Transverse colon (tissue), 4 donors: Measurements from ENCODE around the gene F2RL1.

ENCODE experiments used
- CTCF ChIP-seq, 5 experiments: fragments of 200-600 bp in 3 of 5; fragments of 450-650 bp in 2 of 5; sonication (generic) in 3 of 5; IDR thresholded peaks; 1 replicate in 2 of 5; 2 replicates in 3 of 5; pipeline ENCODE4 v1.5.1; 2016 to 2017; ENCODE audit warnings: antibody characterized with exemption in 5 of 5, inconsistent platforms in 3 of 5, mild to moderate bottlenecking in 2 of 5, moderate library complexity in 1 of 5
- EP300 ChIP-seq: sonication (generic); formaldehyde crosslinking; IDR thresholded peaks from one replicate; pipeline ENCODE4 v1.6.1; 2017; ENCODE audit warnings: antibody characterized with exemption, low read depth
- POLR2A ChIP-seq: fragments of 450-650 bp; IDR thresholded peaks from one replicate; pipeline ENCODE4 v1.6.1; 2016; ENCODE audit warnings: antibody characterized with exemption, mild to moderate bottlenecking, moderate library complexity
- POLR2AphosphoS5 ChIP-seq, 3 donors: sonication (generic); formaldehyde crosslinking; IDR thresholded peaks; one replicate each; pipeline ENCODE4 v1.6.1; 2016; ENCODE audit warnings: antibody characterized with exemption in 3 of 3

GRCh38 chr5:76863001-76863400 lies 44.2 kb downstream of the F2RL1 start:
- TF ChIP-seq POLR2A = no peak
- TF ChIP-seq CTCF (IDR thresholded peaks at IDR 0.05) = no peak
- no peak for TF ChIP-seq EP300
- no peak for TF ChIP-seq POLR2AphosphoS5 (IDR thresholded peaks at IDR 0.05)
